Astrocyte (in vitro differentiated cells and primary cell): ENCODE results near the gene FGGY.

Experiments used
- CTCF ChIP-seq: IDR thresholded peaks from 2 replicates; pipeline ENCODE4 v1.5.1; 2011; ENCODE audit warnings: low read depth, mild to moderate bottlenecking, inconsistent platforms, low read length, moderate library complexity; ENCODE audit not compliant: insufficient read depth
- EZH2 ChIP-seq: IDR thresholded peaks from 2 replicates; pipeline ENCODE4 v1.6.1; 2012; ENCODE audit warnings: mild to moderate bottlenecking, low read length, inconsistent platforms; ENCODE audit not compliant: insufficient read depth

GRCh38 chr1:59294423-59294822, 2.5 kb upstream of the FGGY start:
- TF ChIP-seq CTCF (no peak), EZH2 (no peak)
